DOHH2 (cell line): ENCODE data around the gene ANK3.

Source experiments
- H3F3A ChIP-seq: fragments of 200-600 bp; sonication (generic), shearing (Covaris generic); 2 replicates; pipeline ENCODE4 v1.6.0; 2016; ENCODE audit warnings: antibody characterized with exemption, mild to moderate bottlenecking; ENCODE audit not compliant: control insufficient read depth, insufficient read depth
- H3K27ac ChIP-seq: fragments of 200-600 bp; sonication (generic); 2 replicates; pipeline ENCODE4 v1.5.1; 2014; ENCODE audit warnings: low read depth, mild to moderate bottlenecking, low read length, moderate library complexity
- H3K27me3 ChIP-seq: fragments of 200-600 bp; sonication (generic); 2 replicates; pipeline ENCODE4 v1.6.1; 2014; ENCODE audit warnings: mild to moderate bottlenecking, low read length, mixed read lengths; ENCODE audit not compliant: control insufficient read depth
- H3K36me3 ChIP-seq: fragments of 200-600 bp; sonication (generic); 2 replicates; pipeline ENCODE4 v1.6.1; 2014; ENCODE audit warnings: mild to moderate bottlenecking, low read length, moderate library complexity, mixed read lengths; ENCODE audit not compliant: control insufficient read depth
- H3K4me1 ChIP-seq: fragments of 200-600 bp; sonication (generic); 2 replicates; pipeline ENCODE4 v1.6.1; 2014; ENCODE audit warnings: mild to moderate bottlenecking, low read length, mixed read lengths; ENCODE audit not compliant: control insufficient read depth
- H3K4me2 ChIP-seq: fragments of 200-600 bp; sonication (generic); 2 replicates; pipeline ENCODE4 v1.6.0; 2014; ENCODE audit warnings: mild to moderate bottlenecking, low read length, moderate library complexity
- H3K4me3 ChIP-seq: fragments of 200-600 bp; sonication (generic); 2 replicates; pipeline ENCODE4 v1.5.1; 2014; ENCODE audit warnings: mild to moderate bottlenecking, low read length, mixed read lengths
- H3K79me2 ChIP-seq: fragments of 200-600 bp; sonication (generic); 2 replicates; pipeline ENCODE4 v1.6.1; 2014; ENCODE audit warnings: mild to moderate bottlenecking, low read length, mixed read lengths; ENCODE audit not compliant: control insufficient read depth
- H3K9me2 ChIP-seq: fragments of 200-600 bp; sonication (generic); replicated peaks from 2 replicates; pipeline ENCODE4 v1.6.1; 2014; ENCODE audit warnings: mild to moderate bottlenecking, low read length, mixed read lengths; ENCODE audit not compliant: control insufficient read depth
- H3K9me3 ChIP-seq: fragments of 200-600 bp; sonication (generic); 2 replicates; pipeline ENCODE4 v1.6.1; 2014; ENCODE audit warnings: antibody characterized with exemption, low read length, mixed read lengths; ENCODE audit not compliant: control insufficient read depth, insufficient read depth
- H4K20me1 ChIP-seq: fragments of 200-600 bp; sonication (generic); 2 replicates; pipeline ENCODE4 v1.6.0; 2014; ENCODE audit warnings: low read depth, mild to moderate bottlenecking, antibody characterized with exemption, low read length, moderate library complexity; ENCODE audit not compliant: control insufficient read depth, insufficient read depth
- EZH2phosphoT487 ChIP-seq: fragments of 200-600 bp; sonication (generic); IDR thresholded peaks from 2 replicates; pipeline ENCODE4 v1.6.1; 2017; ENCODE audit warnings: borderline replicate concordance, mild to moderate bottlenecking, antibody characterized with exemption, low read length, moderate library complexity, mixed read lengths
- TF ChIP-seq, protein P1 (sequence below): fragments of 200-600 bp; sonication (generic); IDR thresholded peaks from one replicate; pipeline ENCODE4 v1.5.1; 2014; ENCODE audit warnings: antibody characterized with exemption, mild to moderate bottlenecking, low read depth, low read length; ENCODE audit not compliant: poor library complexity, severe bottlenecking

ANK3 gene

DNA sequence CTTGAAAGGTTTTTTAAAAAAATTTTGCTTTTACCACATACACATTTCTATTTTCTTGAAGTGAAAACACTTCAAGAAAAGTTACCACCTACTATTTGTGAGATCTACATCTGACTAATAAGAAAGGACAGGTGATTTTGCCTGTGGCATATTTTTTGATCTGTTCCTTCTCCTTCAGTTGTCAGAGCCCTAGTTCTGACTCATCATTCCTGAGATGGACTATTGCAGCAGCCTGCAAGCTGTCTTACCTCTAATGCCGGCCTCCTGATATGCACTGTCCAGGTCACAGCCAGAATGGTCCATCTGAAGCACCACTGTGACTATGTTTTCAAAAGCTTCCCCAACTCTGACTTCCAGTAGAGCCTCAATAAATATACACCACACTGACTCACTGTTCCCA lies 28.2 kb upstream of the ANK3 start:
- Histone ChIP-seq H3F3A (no peaks in the 10 kb centered on the region), H3K79me2 (no peaks in the 10 kb centered on the region), H4K20me1 (no peaks in the 10 kb centered on the region), H3K9me3 (no peaks in the 10 kb centered on the region), H3K36me3 (no peaks in the 10 kb centered on the region), H3K4me3 (no peak overlapping the region), H3K4me1 (peaks cover 6% of the 10 kb centered on the region), H3K9me2 (no peaks in the 10 kb centered on the region), H3K4me2 (no peak overlapping the region), H3K27ac (no peak overlapping the region), H3K27me3 (no peaks in the 10 kb centered on the region)
- TF ChIP-seq, protein P1, sequence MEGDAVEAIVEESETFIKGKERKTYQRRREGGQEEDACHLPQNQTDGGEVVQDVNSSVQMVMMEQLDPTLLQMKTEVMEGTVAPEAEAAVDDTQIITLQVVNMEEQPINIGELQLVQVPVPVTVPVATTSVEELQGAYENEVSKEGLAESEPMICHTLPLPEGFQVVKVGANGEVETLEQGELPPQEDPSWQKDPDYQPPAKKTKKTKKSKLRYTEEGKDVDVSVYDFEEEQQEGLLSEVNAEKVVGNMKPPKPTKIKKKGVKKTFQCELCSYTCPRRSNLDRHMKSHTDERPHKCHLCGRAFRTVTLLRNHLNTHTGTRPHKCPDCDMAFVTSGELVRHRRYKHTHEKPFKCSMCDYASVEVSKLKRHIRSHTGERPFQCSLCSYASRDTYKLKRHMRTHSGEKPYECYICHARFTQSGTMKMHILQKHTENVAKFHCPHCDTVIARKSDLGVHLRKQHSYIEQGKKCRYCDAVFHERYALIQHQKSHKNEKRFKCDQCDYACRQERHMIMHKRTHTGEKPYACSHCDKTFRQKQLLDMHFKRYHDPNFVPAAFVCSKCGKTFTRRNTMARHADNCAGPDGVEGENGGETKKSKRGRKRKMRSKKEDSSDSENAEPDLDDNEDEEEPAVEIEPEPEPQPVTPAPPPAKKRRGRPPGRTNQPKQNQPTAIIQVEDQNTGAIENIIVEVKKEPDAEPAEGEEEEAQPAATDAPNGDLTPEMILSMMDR = no peak
- no peak for TF ChIP-seq EZH2phosphoT487

DNA sequence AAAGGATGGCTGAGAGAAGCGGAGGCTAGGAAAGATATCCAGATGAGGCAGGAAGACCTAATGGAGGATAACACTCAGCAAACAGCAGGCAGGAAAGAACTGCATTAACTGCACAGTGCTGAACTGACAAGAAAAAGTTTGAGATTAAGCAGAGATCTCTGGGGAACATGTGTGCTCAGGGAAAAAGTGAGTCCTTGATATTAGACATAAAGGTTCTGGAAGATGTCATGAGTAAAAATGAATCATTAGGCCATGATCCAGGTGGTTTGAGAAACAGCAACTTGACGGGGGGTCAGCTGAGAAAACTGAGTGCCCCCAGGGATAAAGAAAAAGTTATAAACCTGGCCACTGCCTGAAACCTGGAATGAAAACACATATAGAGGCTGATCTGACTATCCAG lies 27.3 kb upstream of the ANK3 start:
- Histone ChIP-seq H3K79me2 (no peaks in the 10 kb centered on the region), H3K4me1 (no peaks in the 10 kb centered on the region)

DNA sequence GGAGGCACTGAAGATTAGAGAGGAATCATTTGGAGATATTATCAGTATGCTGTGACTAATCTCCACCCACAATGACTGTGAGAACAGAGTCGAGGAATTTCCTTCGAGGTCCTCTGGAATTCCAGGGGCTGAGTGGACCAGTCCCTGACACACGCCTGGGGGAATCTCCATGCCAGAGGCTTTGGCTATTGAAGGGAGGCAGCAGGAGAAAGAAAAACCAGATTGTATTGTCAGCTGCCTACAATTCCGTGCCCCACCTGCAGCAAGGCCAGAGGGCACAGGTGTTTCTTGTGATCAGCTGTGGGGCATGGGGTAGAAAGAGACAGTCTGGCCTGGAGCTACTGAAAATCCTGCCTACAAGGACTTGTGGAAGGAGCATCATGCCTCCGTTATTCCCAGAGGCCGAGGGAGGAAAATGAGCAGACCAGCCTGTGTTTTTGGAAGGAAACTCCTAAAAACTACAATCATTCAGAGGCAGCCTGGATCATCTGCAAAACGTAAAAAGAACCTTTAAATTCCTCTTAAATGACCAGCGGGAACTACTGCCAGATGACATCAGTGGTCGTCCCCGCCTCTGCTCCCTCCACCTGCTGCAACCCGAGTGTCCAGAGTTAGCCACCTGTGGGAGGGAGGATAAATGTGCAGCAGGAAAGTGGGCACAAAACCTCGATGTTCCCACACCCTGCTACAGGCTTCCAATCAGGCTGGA lies 25.4 kb upstream of the ANK3 start:
- no peaks in the 10 kb centered on the region for H3K36me3 ChIP-seq
- no peaks in the 10 kb centered on the region for H3F3A ChIP-seq
- H3K9me3 ChIP-seq = no peaks in the 10 kb centered on the region
- no peaks in the 10 kb centered on the region for H3K4me1 ChIP-seq
- H3K79me2 ChIP-seq = no peaks in the 10 kb centered on the region
- H3K9me2 ChIP-seq = no peaks in the 10 kb centered on the region
- TF ChIP-seq, protein P1 = no peak
- TF ChIP-seq EZH2phosphoT487 = no peak
- no peak overlapping the region for H3K4me2 ChIP-seq
- no peak overlapping the region for H3K27ac ChIP-seq
- no peak overlapping the region for H3K4me3 ChIP-seq
- H3K27me3 ChIP-seq = no peaks in the 10 kb centered on the region
- no peaks in the 10 kb centered on the region for H4K20me1 ChIP-seq

More for the DNA sequence above, 27.3 kb upstream of the ANK3 start:
- no peak for TF ChIP-seq EZH2phosphoT487
- TF ChIP-seq, protein P1 = no peak
- no peak overlapping the region for H3K4me3 ChIP-seq
- no peaks in the 10 kb centered on the region for H3K36me3 ChIP-seq
- no peak overlapping the region for H3K27ac ChIP-seq
- H4K20me1 ChIP-seq = no peaks in the 10 kb centered on the region
- H3K27me3 ChIP-seq = no peaks in the 10 kb centered on the region
- H3F3A ChIP-seq = no peaks in the 10 kb centered on the region
- no peaks in the 10 kb centered on the region for H3K9me2 ChIP-seq
- H3K9me3 ChIP-seq = no peaks in the 10 kb centered on the region
- no peak overlapping the region for H3K4me2 ChIP-seq
